IPS-20b (cell line): ENCODE data around the gene DSCAML1.
"Not testable (repeated sequence)": the region's sequence is repeated elsewhere in the genome, so short reads cannot be mapped to it uniquely, and the experiment has no call there.

Experiments
- H3K27ac ChIP-seq: one replicate; pipeline ENCODE4 v1.5.1; 2013; ENCODE audit warnings: low read length
- H3K27me3 ChIP-seq: 2 replicates; pipeline ENCODE4 v1.6.1; 2013; ENCODE audit warnings: mild to moderate bottlenecking, low read length, inconsistent platforms; ENCODE audit not compliant: insufficient read depth
- H3K36me3 ChIP-seq: 2 replicates; pipeline ENCODE4 v1.6.1; 2013; ENCODE audit warnings: low read depth, mild to moderate bottlenecking, inconsistent platforms, low read length, moderate library complexity; ENCODE audit not compliant: insufficient read depth
- H3K4me1 ChIP-seq: 2 replicates; pipeline ENCODE4 v1.6.1; 2013; ENCODE audit warnings: mild to moderate bottlenecking, control low read depth, inconsistent platforms, low read length, moderate library complexity; ENCODE audit not compliant: insufficient read depth
- H3K4me3 ChIP-seq: 2 replicates; pipeline ENCODE4 v1.5.1; 2013; ENCODE audit warnings: mild to moderate bottlenecking, low read length, inconsistent platforms
- H3K9ac ChIP-seq: 2 replicates; pipeline ENCODE4 v1.6.1; 2013; ENCODE audit warnings: low read depth, mild to moderate bottlenecking, inconsistent platforms, low read length, moderate library complexity
- H3K9me3 ChIP-seq: 2 replicates; pipeline ENCODE4 v1.6.1; 2013; ENCODE audit warnings: mild to moderate bottlenecking, low read depth, low read length, inconsistent platforms; ENCODE audit not compliant: insufficient read depth

DSCAML1 gene

DNA sequence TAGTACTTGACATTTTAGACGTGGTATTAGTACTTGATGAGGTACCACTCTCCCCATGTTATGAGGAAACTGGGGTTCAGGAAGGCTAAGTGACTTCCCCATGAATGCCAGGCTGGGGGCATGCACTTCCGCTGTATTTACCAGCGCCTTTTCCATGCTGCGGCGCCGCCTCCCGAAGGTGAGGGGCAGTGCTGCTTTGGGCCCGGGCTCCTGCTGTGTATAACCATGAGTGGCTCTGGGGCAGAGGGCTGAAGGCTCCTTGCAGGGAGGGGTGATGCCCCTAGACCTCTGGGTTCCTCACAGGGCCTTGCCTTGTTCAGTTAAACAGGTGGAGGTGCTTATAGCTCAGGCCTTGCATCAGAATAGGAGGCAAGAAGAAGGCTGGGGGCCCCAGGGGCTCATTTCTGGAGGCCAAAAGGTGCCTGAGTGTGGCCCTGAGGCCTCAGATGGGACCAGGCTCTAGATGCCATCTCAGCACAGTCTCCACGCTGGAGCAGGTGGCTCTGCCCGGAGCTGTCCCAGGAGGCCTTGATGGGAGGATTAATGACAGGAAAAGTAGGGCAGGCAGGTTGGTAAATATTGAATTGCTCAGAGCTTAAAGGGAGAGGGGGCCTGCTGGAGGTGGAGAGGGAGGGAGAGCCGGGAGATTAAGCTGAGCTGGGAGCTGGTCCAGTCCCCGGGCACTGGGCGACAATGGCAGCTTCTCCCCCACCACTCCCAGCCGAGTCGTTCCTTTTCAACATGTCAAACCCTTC lies 339.8 kb downstream of the DSCAML1 start:
- no peak overlapping the region for H3K9ac ChIP-seq
- no peak overlapping the region for H3K27ac ChIP-seq
- H3K27me3 ChIP-seq, result no peaks in the 10 kb centered on the region
- H3K4me1 ChIP-seq, result no peaks in the 10 kb centered on the region
- no peaks in the 10 kb centered on the region; the same call in 1 of the 2 replicates for H3K9me3 ChIP-seq
- H3K4me3 ChIP-seq, result no peak overlapping the region
- no peaks in the 10 kb centered on the region for H3K36me3 ChIP-seq

GRCh38 chr11:117456721-117457029 lies 340.3 kb downstream of the DSCAML1 start:
- not testable (repeated sequence) for H3K36me3 ChIP-seq, H3K27ac ChIP-seq, H3K9me3 ChIP-seq, H3K9ac ChIP-seq, H3K27me3 ChIP-seq, H3K4me3 ChIP-seq, H3K4me1 ChIP-seq

DNA sequence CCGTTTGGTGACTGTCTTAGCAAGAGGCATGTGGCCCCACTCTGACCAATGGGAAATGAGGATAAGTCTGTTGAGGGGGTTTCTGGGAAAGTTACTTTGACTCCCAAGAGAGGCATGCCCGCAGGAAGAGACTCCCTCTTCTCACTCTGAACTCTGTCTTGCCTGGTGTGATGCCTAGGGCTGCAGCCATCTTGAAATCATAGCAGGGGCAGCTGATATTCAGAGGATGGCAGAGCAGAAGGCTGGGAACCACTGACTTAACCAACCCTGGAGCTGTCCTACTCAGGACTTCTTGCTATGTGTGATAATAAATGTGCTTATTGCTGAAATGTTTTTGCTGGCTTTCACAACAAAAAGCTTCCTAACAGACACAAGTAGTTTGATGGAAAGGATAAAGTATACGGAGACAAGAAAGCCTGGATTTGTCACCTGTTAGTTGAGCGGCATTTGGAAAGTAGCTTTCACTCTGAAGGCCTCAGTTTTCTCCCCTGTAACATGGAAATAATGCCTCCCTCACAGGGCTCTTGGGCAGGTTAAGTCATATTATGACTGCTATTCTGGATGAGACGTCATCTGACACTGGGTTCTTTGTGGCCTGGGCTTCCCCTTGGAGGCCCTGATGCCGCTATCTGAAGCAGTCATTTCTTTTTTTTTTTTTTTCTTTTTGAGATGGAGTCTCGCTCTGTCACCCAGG lies 340.8 kb downstream of the DSCAML1 start:
- Histone ChIP-seq H3K36me3 (no peaks in the 10 kb centered on the region), H3K27me3 (no peaks in the 10 kb centered on the region), H3K9ac (no peak overlapping the region), H3K4me1 (no peaks in the 10 kb centered on the region), H3K9me3 (no peaks in the 10 kb centered on the region; the same call in 1 of the 2 replicates), H3K27ac (no peak overlapping the region), H3K4me3 (no peak overlapping the region)

- H3K36me3 ChIP-seq, result no peaks in the 10 kb centered on the region
- no peaks in the 10 kb centered on the region; the same call in 1 of the 2 replicates for H3K9me3 ChIP-seq
- H3K9ac ChIP-seq, result no peak overlapping the region
- no peaks in the 10 kb centered on the region for H3K27me3 ChIP-seq
- H3K4me1 ChIP-seq, result no peaks in the 10 kb centered on the region
- no peak overlapping the region for H3K4me3 ChIP-seq
- H3K27ac ChIP-seq, result no peak overlapping the region
These were observed 342.5 kb downstream of the DSCAML1 start for GRCh38 chr11:117454564-117454917.

DNA sequence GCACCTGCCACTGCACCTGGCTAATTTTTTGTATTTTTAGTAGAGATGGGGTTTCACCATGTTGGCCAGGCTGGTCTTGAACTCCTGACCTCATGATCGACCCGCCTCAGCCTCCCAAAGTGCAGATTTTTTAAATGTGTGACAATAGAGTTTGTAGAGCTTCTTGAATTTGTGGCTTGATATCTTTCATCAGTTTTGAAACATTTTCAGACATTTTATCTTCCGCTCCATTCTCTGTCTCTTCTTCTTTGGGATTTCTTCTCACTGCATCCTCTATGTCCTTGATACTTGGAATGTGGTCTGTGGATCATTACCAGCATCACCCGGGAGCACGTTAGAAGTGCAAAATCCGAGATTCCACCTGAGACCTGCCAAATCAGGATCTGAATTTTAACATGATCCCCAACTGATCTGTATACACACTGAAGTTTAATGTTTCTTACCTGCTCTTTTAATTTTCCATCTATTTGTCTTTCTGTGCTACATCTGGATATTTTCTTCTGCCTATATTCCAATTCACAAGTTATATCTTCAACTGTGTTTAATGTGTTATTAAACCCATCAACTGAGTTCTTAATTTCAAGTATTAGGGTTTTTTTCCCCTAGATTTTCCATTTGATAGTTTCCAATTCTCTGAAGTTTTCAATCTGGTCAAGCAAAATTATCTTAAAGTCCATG lies 343.0 kb downstream of the DSCAML1 start:
- H3K9ac ChIP-seq, result no peak overlapping the region
- H3K4me1 ChIP-seq, result no peaks in the 10 kb centered on the region
- no peaks in the 10 kb centered on the region for H3K36me3 ChIP-seq
- no peak overlapping the region for H3K27ac ChIP-seq
- H3K27me3 ChIP-seq, result no peaks in the 10 kb centered on the region
- no peak overlapping the region for H3K4me3 ChIP-seq
- H3K9me3 ChIP-seq, result no peaks in the 10 kb centered on the region; the same call in 1 of the 2 replicates

DNA sequence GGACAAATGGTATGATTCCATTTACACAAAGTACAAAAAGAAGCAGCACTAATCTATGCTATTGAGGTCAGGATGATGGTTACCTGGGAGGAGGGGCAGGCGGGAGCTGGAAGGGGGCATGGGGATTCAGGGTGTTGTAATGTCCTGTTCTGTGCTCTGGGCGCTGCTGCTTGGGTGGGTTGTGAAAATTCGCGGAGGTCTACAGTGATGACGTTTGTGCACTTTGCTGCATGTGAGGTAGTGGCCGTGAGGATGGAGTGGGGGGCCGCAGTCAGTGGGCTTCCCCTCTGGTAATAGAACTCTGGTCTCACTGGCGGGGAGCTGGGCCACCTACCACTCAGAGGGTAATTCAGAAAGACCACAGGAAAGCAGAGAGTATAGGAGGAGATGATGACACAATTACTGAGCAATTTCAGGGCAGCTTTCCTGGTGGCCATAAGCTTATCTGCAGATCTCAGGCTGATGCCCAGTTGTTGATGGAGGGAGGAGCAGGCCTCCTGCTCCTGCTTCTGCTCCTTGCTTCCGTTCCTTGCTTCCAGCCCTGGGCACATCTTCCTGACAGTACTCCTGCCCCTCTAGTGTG lies 347.8 kb downstream of the DSCAML1 start:
- H3K9me3 ChIP-seq, result no peaks in the 10 kb centered on the region; the same call in 1 of the 2 replicates
- no peak overlapping the region for H3K9ac ChIP-seq
- H3K27me3 ChIP-seq, result peaks cover 2% of the 10 kb centered on the region; the same call in 1 of the 2 replicates
- H3K36me3 ChIP-seq, result no peaks in the 10 kb centered on the region
- H3K4me1 ChIP-seq, result no peaks in the 10 kb centered on the region
- no peak overlapping the region for H3K27ac ChIP-seq
- H3K4me3 ChIP-seq, result no peak overlapping the region

DNA sequence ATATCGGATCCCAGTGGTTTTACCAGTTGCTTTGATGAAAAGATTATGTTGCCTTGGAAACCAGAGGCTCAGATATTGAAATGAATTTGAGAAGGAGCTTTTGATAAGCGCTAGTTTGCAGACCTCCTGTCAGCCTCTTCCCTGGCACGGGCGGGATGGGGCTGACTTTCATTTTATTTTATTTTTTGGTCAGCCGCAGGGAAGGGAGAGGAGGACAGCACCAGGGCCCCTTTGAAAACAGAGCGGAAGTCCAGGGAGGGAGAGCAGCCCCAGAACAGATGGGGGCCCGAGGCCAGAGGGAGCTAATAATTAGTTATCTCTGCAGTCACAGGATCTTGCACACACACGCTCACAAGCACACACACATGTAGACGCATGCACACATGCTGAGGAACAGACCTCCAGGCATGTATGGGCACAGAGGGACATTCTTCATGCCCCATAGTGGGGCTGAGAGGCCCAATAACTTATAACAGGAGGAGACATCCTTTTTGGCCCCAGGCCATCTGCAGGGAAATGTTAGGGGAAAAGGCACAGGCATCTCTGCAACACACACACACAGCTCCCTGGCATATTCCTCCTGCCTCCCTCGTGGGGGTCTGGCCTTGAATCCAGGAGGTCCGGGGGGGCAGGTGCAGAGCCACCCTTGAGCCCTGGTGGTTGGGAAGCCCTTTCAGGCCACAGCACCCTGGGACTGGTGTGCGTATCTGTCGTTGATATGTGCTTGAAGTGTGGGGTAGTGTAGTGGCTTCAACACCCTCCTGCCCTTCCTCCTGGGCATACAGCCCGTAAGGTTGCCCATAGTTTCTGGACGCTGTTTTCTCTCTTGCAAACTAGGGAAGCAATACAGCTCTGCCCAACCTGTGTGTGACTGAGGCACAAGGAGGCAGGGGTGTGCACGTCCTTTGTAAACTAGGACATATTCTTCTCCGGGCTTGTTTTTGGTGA lies 352.0 kb downstream of the DSCAML1 start:
- Histone ChIP-seq H3K9ac (no peak overlapping the region), H3K27ac (no peak overlapping the region), H3K4me3 (no peak overlapping the region), H3K4me1 (no peaks in the 10 kb centered on the region), H3K27me3 (peaks cover 7% of the 10 kb centered on the region; the same call in 1 of the 2 replicates), H3K36me3 (no peaks in the 10 kb centered on the region), H3K9me3 (no peaks in the 10 kb centered on the region)

DNA sequence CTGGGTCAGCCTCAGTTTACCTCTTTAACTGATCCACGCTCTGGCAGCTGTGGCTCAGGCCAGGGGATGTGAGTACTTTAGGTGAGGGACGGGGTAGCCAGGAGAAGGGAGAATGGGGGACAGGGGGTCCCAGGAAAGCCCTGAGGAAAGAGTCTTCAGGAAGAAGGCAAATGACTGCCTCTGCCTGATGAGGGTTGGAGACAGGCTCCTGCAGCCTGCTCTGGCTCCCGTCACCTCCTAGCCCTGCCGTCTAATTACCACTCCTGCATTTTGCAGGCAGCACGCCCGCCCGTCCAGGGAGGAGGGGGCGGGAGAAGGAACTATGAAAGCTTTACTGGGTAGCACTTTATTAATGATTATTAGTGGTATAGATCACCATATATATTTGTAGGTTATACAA lies 352.8 kb downstream of the DSCAML1 start:
- H3K4me1 ChIP-seq, result no peaks in the 10 kb centered on the region
- no peak overlapping the region for H3K4me3 ChIP-seq
- peaks cover 7% of the 10 kb centered on the region; the same call in 1 of the 2 replicates for H3K27me3 ChIP-seq
- no peak overlapping the region for H3K9ac ChIP-seq
- H3K27ac ChIP-seq, result no peak overlapping the region
- H3K36me3 ChIP-seq, result no peaks in the 10 kb centered on the region
- H3K9me3 ChIP-seq, result no peaks in the 10 kb centered on the region

GRCh38 chr11:117443266-117444186 lies 353.5 kb downstream of the DSCAML1 start:
- no peaks in the 10 kb centered on the region for H3K9me3 ChIP-seq
- peaks cover 7% of the 10 kb centered on the region; the same call in 1 of the 2 replicates for H3K27me3 ChIP-seq
- no peak overlapping the region for H3K27ac ChIP-seq

DNA sequence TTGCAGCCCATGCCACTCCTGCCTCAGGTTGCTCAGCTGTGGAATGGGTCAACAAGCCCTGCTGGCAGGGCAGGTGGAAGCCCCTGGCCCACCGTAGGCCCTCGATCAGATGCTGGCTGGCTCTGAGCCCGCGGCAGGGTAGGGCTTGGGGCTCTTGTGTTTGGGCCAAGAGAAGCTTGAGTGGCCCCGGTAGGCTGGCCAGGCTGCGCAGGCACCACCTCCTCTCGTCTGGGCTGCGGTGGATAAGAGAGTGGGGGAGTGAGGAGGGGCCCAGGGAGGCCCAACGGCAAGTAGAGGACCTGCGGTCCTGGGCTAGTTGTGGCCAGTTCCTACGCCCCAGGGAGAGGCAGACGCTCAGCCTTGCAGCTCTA lies 354.2 kb downstream of the DSCAML1 start:
- no peaks in the 10 kb centered on the region for H3K9me3 ChIP-seq
- H3K4me3 ChIP-seq, result no peak overlapping the region
- H3K9ac ChIP-seq, result no peak overlapping the region
- no peak overlapping the region for H3K27ac ChIP-seq
- peaks cover 7% of the 10 kb centered on the region; the same call in 1 of the 2 replicates for H3K27me3 ChIP-seq
- no peaks in the 10 kb centered on the region for H3K36me3 ChIP-seq
- no peaks in the 10 kb centered on the region for H3K4me1 ChIP-seq

More at GRCh38 chr11:117443266-117444186, 353.5 kb downstream of the DSCAML1 start:
- no peak overlapping the region for H3K4me3 ChIP-seq
- no peak overlapping the region for H3K9ac ChIP-seq
- no peaks in the 10 kb centered on the region for H3K36me3 ChIP-seq
- H3K4me1 ChIP-seq, result no peaks in the 10 kb centered on the region
